Erythroblast (primary cell): ENCODE measurements around the gene TMPRSS2.

Experiments
- GATA1 ChIP-seq: IDR thresholded peaks from 2 replicates; pipeline ENCODE4 v1.6.1; 2011; ENCODE audit warnings: low read depth, mild to moderate bottlenecking, control low read depth, low read length, moderate library complexity
- POLR2A ChIP-seq: IDR thresholded peaks from 2 replicates; pipeline ENCODE4 v1.6.1; 2011; ENCODE audit warnings: mild to moderate bottlenecking, low read length

- TF ChIP-seq POLR2A, result no peak
- TF ChIP-seq GATA1, result no peak
Observed at GRCh38 chr21:41536827-41537103, 28.8 kb upstream of the TMPRSS2 start.
